ENCODE results near the gene SLC6A8. TPM values are rescaled to one million over a fixed set of nuclear protein-coding genes. Genes with fewer than 3 reads are reported as not detected.

Gene SLC6A8
- total RNA-seq, 1 donor = 19.5 TPM

- Histone ChIP-seq H3K4me2 (ENCODE audit: insufficient read depth, low read length) (no peak overlapping the region), H3K4me3 (ENCODE audit: insufficient read depth, low read length) (no peak overlapping the region), H4K20me1 (ENCODE audit: insufficient read depth, low read length) (peaks cover 6% of the 10 kb centered on the region), H3K27me3 (ENCODE audit: insufficient read depth, low read length) (no peaks in the 10 kb centered on the region), H3K4me1 (ENCODE audit: insufficient read depth, low read length) (peaks cover 3% of the 10 kb centered on the region), H3K79me2 (ENCODE audit: insufficient read depth, low read length) (peaks cover 14% of the 10 kb centered on the region), H3K27ac (ENCODE audit: low read depth, low read length) (no peak overlapping the region), H3K9me3 (ENCODE audit: low read depth, low read length) (peaks cover 3% of the 10 kb centered on the region), H3K36me3 (ENCODE audit: insufficient read depth, low read length) (no peaks in the 10 kb centered on the region), H2AFZ (ENCODE audit: low read length) (no peak overlapping the region)
- DNase-seq (ENCODE audit: insufficient read length, low spot score, missing footprints) = peak; percentile 90
- no peak for TF ChIP-seq CTCF (IDR thresholded peaks at IDR 0.05; ENCODE audit: extremely low read depth, low read depth, low read length)
Observed at GRCh38 chrX:153732401-153732800, 44.7 kb downstream of the SLC6A8 start.

GRCh38 chrX:153733651-153734240 lies 46.0 kb downstream of the SLC6A8 start:
- Histone ChIP-seq H4K20me1 (ENCODE audit: insufficient read depth, low read length) (peaks cover 6% of the 10 kb centered on the region), H3K4me2 (ENCODE audit: insufficient read depth, low read length) (no peak overlapping the region), H3K9me3 (ENCODE audit: low read depth, low read length) (peaks cover 3% of the 10 kb centered on the region), H3K36me3 (ENCODE audit: insufficient read depth, low read length) (no peaks in the 10 kb centered on the region), H3K79me2 (ENCODE audit: insufficient read depth, low read length) (peaks cover 3% of the 10 kb centered on the region), H3K4me3 (ENCODE audit: insufficient read depth, low read length) (no peak overlapping the region), H2AFZ (ENCODE audit: low read length) (no peak overlapping the region), H3K4me1 (ENCODE audit: insufficient read depth, low read length) (no peaks in the 10 kb centered on the region), H3K27ac (ENCODE audit: low read depth, low read length) (no peak overlapping the region), H3K27me3 (ENCODE audit: insufficient read depth, low read length) (no peaks in the 10 kb centered on the region)
- DNase-seq (ENCODE audit: insufficient read length, low spot score, missing footprints) = peak; percentile 77
- TF ChIP-seq CTCF (IDR thresholded peaks at IDR 0.05; ENCODE audit: extremely low read depth, low read depth, low read length) = no peak

GRCh38 chrX:153734871-153735270 lies 47.1 kb downstream of the SLC6A8 start:
- H3K79me2 ChIP-seq (ENCODE audit: insufficient read depth, low read length) = no peaks in the 10 kb centered on the region
- H3K4me2 ChIP-seq (ENCODE audit: insufficient read depth, low read length) = no peak overlapping the region
- TF ChIP-seq CTCF (IDR thresholded peaks at IDR 0.05; ENCODE audit: extremely low read depth, low read depth, low read length) = no peak
- H3K9me3 ChIP-seq (ENCODE audit: low read depth, low read length) = peaks cover 3% of the 10 kb centered on the region
- H3K4me3 ChIP-seq (ENCODE audit: insufficient read depth, low read length) = no peak overlapping the region
- H3K36me3 ChIP-seq (ENCODE audit: insufficient read depth, low read length) = no peaks in the 10 kb centered on the region
- H3K27me3 ChIP-seq (ENCODE audit: insufficient read depth, low read length) = no peaks in the 10 kb centered on the region
- peaks cover 6% of the 10 kb centered on the region for H4K20me1 ChIP-seq (ENCODE audit: insufficient read depth, low read length)
- H2AFZ ChIP-seq (ENCODE audit: low read length) = no peak overlapping the region
- no peak overlapping the region for H3K27ac ChIP-seq (ENCODE audit: low read depth, low read length)
- no peak for DNase-seq (ENCODE audit: insufficient read length, low spot score, missing footprints)
- no peaks in the 10 kb centered on the region for H3K4me1 ChIP-seq (ENCODE audit: insufficient read depth, low read length)

- Histone ChIP-seq H3K4me2 (ENCODE audit: insufficient read depth, low read length) (no peak overlapping the region), H3K27ac (ENCODE audit: low read depth, low read length) (no peak overlapping the region), H2AFZ (ENCODE audit: low read length) (no peak overlapping the region), H3K79me2 (ENCODE audit: insufficient read depth, low read length) (no peaks in the 10 kb centered on the region), H4K20me1 (ENCODE audit: insufficient read depth, low read length) (peaks cover 6% of the 10 kb centered on the region), H3K9me3 (ENCODE audit: low read depth, low read length) (peaks cover 3% of the 10 kb centered on the region), H3K36me3 (ENCODE audit: insufficient read depth, low read length) (no peaks in the 10 kb centered on the region), H3K4me3 (ENCODE audit: insufficient read depth, low read length) (no peak overlapping the region), H3K27me3 (ENCODE audit: insufficient read depth, low read length) (no peaks in the 10 kb centered on the region), H3K4me1 (ENCODE audit: insufficient read depth, low read length) (no peaks in the 10 kb centered on the region)
- no peak for TF ChIP-seq CTCF (IDR thresholded peaks at IDR 0.05; ENCODE audit: extremely low read depth, low read depth, low read length)
- DNase-seq (ENCODE audit: insufficient read length, low spot score, missing footprints) = no peak
Observed at GRCh38 chrX:153735274-153735673, 47.5 kb downstream of the SLC6A8 start.

All from osteoblast (primary cell).